GM18907 (cell line): ENCODE data around the gene ZNF501.
A peak's percentile ranks its signal among the peaks of the same experiment; 100 is the strongest.

Experiments used
- ATAC-seq: cut with Tn5 transposase; IDR thresholded peaks from one replicate; pipeline ENCODE4 v1.9.1; 2021; ENCODE audit warnings: mild to moderate bottlenecking, moderate library complexity; ENCODE audit not compliant: unreplicated experiment

Gene ZNF501

DNA sequence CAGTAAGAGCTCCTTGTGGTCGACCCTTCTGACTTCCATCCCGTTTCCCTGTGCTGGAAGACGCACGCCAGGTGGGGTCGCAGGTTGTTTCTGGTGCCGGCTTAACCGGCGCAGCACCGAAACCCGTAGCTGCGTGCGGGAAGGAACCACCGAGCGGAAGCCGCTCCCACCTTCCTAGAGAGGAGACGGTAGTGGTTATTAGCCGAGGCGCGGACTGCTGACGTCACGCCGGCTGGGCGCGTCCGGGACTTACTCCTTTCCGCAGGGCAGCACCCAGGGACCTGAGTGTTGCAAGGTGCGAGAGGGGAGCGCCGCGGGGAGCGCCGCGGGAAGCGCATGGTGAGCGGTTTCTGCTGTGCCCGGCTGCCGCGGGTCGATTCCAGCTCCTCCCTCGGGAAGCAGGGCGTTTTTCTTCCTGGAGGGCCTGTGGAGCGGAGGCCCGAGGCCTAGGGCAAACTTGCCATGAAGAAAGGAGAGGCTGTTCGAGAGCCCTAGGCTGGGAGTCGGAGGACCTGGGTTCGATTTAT, at the start of gene ZNF501:
TSS of gene ZNF501 (plus strand) at position 252 of the 527 bp plus-strand sequence. CDS start 4,787 bp downstream, outside the sequence.
- ATAC-seq: peak; percentile 93

DNA sequence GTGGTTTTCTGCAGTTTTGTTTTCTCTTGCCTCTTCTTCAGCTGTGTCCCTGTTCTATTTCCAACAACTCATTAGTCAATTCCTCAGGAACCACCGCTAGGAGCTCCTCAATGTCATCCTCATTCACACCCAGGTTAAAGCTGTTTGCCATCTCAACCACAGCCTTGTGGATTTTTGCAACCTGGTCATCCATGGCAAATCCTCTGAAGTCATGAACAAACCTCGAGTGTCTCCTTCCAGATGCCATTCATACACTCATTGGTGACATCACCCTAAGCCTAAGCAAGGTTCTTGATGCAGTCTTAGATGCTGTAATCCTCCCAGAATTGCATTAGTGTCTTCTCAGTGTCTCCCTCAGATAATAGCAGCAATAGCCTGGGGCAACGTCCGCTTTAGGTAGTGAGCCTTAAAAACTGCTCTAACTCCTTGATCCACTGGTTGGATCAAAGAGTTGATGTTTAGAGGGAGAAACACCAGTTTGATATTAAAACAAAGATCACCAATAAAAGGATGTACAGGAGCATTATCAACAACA, 48.4 kb upstream of the ZNF501 start:
- no peak for ATAC-seq

DNA sequence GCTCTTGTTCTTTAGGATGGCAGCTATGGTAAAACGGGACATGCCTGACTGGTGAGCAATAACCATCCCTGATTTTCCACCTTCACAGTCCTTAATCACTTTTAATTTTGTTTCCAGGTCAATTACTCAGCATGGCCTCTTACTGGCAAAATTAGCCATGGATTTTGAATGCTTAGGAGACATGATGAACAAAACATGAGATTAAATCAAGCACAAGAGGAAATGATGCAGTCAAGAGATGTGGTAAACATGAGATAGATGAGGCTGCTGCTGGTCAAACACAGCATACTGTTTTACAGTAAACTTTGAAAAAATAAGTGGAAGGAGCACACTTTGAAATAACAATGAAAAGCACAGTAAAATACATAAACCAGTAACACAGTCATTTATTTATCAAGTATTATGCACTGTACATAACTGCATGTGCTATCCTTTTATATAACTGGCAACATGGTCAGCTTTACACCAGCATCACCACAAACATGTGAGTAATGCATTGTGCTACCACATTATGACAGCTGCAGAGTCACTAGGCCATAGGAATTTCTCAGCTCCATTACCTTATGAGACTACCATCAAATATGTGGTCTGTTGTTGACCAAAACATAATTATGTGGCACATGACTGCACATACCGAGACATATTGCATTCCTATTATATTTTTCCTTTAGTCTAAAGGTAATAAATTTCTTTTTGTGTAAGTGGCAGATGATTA, 47.1 kb upstream of the ZNF501 start:
- ATAC-seq: no peak

DNA sequence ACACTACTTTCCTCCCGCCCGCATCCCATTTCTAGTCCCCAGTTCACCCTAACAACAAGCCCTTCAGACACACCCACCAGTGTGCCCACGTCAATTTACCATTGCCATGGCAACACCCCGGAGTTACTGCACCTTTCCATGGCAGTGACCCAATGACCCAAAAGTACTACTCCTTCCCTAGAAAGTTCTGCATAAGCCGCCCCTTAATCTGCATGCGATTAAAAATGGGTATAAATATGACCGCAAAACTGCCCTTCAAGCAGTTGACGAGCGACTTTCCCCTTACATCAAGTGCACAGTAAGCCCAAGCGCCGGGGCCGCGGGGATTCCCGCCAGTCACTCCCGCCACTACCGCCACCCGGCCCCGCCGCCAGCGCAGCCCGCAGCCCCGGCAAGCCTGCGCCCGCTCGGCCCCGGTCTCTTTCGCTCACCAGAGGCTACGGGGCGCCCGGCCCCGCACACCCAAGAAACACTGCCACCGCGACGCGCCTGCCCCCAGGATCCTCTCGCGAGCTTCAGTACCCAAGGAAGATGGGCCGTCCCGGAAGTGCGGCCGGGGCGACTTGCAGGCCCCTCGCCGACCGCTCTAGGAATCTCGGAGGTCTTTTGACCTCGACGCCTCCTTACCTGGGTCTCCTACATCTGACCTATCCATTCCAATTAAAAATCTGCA, 44.2 kb upstream of the ZNF501 start:
- peak; percentile 83 for ATAC-seq

DNA sequence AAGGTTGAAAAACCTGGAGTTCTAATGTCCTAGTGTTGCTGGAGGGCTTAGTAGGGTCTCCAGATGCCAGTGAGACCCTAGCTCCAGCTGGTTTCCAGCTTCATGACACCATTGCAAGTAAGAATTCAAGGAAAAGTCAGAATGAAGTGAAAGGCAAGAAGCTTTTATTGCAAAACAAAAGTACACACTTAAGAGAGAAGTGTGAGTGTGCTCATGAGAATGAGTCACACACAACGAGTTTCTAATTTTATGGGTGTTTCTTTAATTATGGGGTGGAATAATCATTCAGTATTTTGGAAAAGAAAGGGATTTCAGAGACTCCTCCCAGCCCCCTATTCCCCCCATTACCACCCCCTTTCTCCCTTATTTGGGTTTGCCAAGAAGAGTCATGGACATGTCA, 41.5 kb upstream of the ZNF501 start:
- ATAC-seq: no peak

DNA sequence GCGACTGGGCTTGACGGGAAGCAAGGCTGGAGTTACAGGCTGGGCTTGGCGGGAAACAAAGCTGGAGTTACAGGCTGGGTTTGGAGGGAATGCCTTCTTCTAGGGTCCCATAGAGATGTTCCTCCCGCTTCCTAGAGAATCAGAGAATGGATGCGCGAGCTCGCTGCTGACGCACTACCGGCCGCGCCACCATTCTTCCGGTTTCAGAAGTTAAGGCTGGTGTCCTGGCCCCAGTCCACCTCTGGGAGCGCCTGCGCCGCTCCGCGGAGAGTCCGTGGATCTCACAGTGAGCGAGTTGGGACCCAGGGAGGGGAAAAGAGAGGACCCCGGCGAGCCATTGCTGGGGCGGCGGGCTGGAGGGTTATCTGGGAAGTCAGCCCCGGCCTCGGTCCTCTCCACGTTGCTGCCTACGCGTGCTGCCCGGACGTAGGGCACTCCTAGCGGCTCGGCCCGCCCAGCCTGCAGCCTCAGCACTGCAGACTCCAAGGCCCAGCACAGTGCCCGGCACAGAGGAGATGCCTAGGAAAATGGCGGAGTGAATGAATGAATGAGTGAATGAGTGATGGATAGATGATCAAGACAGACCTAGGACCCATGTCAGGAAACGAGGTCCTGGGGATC, 16.9 kb upstream of the ZNF501 start, which contains the start of gene ZNF502:
TSS of gene ZNF502 (plus strand) at position 206 of the 621 bp plus-strand sequence. CDS start 7,602 bp downstream, outside the sequence.
- ATAC-seq: no peak

DNA sequence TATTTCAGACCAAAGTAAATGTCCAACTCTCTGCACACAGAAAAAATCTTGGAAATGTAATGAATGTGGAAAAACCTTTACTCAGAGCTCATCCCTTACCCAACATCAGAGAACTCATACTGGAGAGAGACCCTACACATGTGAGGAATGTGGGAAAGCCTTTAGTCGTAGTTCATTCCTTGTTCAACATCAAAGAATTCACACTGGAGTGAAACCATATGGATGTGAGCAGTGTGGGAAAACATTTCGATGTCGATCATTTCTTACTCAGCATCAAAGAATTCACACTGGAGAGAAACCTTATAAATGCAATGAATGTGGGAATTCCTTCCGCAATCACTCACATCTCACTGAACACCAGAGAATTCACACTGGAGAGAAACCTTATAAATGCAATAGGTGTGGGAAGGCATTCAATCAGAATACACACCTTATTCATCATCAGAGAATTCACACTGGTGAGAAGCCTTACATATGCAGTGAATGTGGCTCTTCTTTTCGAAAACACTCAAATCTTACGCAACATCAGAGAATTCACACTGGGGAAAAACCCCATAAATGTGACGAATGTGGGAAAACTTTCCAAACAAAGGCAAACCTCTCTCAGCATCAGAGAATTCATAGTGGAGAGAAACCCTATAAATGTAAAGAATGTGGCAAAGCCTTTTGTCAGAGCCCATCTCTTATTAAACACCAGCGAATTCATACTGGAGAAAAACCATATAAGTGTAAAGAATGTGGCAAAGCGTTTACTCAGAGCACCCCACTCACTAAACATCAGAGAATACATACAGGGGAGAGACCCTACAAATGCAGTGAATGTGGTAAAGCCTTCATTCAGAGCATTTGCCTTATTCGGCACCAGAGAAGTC, 8.0 kb upstream of the ZNF501 start:
- no peak for ATAC-seq

DNA sequence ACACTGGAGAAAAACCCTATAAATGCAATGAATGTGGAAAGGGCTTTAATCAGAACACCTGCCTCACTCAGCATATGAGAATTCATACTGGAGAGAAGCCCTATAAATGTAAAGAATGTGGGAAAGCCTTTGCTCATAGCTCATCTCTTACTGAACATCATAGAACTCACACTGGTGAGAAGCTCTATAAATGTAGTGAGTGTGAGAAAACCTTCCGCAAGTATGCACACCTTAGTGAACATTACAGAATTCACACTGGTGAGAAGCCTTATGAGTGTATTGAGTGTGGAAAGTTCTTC, 7.4 kb upstream of the ZNF501 start:
- no peak for ATAC-seq

DNA sequence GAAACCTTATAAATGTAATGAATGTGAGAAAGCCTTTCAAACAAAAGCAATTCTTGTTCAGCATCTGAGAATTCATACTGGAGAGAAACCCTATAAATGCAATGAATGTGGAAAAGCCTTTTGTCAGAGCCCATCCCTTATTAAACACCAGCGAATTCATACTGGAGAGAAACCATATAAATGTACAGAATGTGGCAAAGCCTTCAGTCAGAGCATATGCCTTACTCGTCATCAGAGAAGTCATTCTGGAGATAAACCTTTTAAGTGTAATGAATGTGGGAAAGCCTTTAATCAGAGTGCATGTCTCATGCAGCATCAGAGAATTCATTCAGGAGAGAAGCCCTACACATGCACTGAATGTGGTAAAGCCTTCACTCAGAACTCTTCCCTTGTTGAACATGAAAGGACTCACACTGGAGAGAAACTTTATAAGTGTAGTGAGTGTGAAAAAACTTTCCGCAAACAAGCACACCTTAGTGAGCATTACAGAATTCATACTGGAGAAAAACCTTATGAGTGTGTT, 5.3 kb downstream of the ZNF501 start:
- no peak for ATAC-seq

DNA sequence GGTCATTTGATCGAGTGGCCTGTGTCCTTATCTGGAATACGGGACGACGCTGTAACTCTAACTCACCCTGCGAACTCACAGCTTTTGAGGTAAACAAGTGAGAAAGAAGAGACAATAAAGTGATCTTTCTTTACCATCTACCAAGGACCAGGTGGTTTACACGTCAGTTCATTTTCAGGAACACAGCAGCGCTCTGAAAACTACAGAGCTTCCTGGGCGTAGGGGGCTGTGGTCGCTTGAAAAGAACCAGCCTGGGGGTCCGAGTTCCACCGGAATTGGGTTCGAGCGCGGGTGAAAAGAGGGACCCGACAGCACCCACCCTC, 31.6 kb downstream of the ZNF501 start:
- ATAC-seq: no peak

DNA sequence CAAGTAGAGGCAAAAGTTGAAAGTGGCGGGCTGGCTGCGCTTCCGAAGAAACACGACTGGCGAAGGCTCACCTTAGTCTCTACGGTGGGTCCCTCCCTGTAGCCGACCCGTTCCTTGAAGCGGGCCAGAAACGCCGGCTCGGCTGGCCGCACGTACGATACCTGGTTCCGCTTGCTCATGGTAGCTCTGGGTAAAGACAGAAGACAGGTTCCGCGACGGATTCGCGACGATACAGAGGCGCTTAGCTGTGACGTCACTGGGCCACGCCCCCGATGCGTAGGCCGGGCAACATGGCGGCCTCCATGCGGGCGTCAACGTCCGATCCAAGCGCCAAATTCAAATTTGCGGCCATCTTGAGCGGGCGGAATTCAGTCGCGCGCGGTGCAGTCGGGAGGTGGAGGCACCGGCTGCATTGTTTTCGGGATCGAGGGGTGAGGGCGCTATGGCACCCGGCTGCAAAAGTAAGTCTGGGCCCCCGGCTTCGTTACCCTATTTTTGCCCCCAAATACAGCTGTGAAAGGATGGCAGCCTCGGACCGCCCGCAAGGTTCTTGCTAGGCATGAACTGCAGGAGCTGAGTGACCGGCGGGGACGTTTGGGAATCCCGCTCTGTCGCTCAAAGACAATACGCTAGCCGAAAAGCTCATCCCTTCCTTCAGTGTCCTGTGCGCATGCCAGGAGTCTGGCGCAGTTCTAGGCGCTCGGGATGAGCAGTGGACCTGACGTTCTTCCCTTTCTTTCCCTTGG, 32.2 kb downstream of the ZNF501 start, which contains the start of the genes KIAA1143 and KIF15:
TSS of gene KIAA1143 (minus strand) at position 196 of the 746 bp plus-strand sequence. CDS start at position 179, 17 bp downstream.
TSS of gene KIF15 (plus strand) at position 371 of the 746 bp plus-strand sequence. CDS start at position 443, 72 bp downstream.
- ATAC-seq: peak; percentile 93

DNA sequence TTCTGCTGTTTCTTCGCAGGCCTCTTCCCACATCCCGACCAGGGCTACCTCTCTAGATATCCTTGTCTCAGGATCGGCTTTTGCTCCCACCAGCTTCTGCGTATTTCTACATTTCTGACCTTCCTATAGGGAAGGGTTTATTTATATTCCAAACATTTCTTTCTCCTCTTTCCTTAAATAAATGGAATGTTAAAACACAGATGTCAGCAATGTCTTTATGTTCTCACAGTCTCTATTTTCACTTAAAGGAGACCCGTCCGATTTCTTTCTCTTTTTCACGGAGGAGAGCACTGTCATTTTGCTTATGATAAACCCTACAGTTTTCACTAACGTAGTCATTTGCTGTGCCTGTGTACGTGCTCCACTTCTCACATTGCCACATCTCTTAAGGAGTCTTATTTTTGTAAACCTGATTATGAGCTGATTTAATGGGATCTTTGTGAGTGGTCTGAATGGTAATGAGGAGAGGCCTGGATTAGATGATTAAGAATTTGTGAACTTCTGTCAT, 32.8 kb downstream of the ZNF501 start:
- ATAC-seq: peak; percentile 6

DNA sequence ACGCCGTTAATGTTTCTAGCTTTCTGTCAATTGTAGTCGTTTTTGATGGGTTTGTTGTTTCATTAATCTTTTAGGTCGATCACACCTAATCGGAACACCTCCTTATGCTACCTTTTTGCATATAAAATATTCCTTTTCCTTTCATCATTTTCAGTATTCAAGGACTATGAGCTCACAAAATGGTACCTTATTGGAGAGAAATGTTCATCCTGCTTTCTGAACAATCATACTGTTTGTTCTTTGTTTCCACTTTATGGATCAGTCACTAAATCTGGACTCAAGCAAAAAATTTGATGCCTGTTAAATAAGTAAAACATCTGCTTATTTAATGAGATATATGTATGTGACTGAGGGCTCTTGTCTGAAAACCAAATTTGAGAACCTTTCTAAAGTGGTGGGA, 33.3 kb downstream of the ZNF501 start:
- no peak for ATAC-seq

DNA sequence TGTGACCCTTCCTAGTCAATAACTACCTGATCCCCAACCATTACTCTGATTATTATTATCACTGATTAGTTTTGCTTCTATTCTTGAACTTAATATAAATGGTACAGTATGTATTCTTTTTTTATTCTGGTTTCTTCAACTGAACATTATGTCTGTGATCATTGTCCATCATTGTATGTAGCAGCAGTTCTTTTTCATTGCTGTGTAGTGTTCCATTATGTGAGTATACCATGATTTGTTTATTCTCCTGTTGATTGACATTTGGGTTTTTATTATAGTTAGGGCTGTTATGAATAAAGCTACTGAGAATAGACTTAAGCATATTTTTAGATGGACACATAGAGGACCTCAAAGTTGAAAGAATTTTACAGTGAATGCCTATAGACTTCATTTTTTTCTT, 34.8 kb downstream of the ZNF501 start:
- no peak for ATAC-seq

DNA sequence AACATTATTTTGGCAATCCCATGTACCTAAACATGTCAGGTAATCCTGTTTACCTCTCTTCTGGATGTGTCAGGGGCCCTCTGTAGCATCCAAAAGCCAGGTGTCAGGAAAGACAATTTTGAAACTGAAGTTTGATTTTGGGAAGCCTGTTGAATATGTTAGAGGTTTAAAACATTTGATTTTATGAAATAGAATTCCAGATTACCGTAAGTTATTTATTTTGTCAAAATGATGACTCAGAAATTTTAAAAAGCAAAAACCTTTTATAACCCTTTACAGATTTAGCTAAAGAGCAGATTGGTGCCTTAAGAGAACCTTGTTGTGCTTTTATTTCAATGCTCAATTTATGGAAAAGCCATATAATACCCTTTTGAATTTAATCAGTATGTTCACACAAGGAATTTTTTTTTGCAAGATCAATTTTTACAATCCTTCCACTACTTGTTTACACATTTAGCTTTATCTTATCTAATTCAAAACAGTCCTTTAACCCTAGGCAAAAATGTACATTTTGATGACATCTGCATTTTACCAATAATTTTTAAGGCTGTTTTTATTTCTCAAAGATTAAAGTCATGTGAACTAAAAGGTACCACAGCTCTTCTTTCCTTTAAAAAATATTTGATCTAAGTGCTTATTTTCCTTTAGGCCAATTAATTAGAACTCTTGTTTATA, 42.1 kb downstream of the ZNF501 start:
- no peak for ATAC-seq

DNA sequence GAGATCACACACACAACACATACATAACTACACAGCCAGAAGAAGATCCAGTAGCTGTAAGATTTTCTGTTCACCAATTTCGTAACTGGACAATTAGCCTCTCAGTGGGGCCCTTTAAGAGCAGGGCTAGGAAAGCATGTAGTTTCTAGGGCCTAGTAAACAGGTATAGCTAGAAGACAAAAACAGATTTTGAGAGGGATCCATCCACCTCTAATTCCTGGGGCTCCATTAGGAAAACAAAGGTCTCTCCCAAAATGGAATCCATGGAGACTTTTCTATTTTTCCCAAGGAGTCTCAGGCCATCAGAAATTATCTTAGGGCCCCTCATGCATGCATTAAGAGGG, 42.6 kb downstream of the ZNF501 start:
- no peak for ATAC-seq

DNA sequence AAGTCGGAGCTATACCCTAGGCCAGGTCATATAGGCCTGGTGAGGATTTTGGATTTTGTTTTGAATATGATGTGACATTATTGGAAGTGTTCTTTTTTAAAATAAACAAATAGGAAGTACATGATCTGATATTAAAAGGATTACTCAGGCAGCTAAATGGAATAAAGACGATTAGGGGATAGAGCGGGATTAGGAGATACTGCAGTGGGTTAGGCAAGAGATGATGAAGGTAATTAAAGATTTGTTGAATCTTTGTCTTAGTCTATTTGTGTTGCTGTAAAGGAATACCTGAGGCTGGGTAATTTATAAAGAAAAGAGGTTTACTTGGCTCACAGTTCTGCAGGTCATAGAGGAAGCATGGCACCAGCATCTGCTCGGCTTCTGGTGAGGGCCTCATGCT, 53.5 kb downstream of the ZNF501 start:
- no peak for ATAC-seq
